ENCODE measurements around the gene HRH1. TPM values are rescaled to one million over a fixed set of nuclear protein-coding genes. Genes with fewer than 3 reads are reported as not detected.
"Not testable (repeated sequence)": the region's sequence is repeated elsewhere in the genome, so short reads cannot be mapped to it uniquely, and the experiment has no call there.

Gene HRH1
- polyA plus RNA-seq, 3 donors, result 1.5 to 2.4 (median 2.3) TPM

DNA sequence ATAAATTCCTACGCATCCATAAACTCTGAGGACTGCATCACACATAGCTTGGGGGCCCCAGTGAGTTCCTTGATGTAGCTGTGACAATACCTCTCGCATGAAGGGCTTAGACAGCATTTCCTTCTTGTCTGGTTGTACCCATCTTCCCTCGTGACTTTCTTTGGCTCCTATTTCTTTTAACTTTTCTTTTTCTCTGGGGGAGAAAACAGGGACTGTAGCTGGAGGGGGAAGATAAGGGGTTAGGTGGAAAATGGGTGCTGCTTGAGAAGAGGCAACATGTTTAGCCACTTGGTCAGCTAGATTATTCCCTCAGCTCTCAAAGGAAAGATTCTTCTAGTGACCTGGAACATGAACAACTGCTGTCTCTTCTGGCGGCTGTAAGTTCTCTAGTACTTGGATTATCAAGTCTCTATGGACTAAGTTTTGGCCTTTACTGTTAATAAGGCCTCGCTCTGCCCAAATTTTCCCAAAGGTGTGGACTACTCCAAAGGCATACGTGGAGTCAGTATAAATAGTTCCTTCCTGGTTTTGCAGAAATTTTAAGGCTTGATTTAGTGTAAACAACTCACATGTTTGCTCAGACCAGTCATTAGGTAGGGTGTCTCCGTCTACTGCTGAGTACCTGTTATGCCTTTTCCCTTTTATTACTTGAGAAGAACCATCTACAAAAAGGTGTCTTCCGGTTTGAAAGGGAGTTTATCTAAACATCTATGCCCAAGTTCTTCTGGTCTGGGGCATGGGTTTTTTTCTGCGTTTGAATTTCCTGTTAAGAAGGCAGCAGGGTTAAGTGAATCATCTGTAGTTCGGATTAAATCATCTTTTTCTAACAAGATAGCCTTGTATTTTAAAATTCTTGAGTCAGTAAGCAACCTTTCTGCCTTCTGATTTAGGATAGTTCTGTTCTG, 96.9 kb downstream of the HRH1 start:
- no peak for DNase-seq (ENCODE audit: extremely low read depth in 1 of 11, low read depth in 9 of 11, low spot score in 4 of 11)

DNA sequence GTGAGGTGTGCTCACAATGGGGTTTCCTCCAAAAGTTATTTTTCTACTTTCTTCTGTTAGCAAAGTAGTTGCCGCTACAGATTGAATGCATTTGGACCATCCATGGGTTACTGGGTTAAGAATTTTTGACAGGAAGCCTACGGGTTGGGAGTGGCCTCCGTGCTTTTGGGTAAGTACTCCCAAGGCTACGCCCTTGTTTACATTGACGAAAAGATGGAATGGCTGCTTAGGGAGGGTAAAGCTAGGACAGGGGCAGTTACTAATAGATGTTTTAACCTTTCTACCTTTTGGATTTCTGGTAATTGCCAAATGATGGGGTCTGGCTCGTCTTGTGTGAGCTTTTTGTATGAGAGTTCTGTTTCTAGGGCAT, 97.5 kb downstream of the HRH1 start:
- DNase-seq (ENCODE audit: extremely low read depth in 1 of 11, low read depth in 9 of 11, low spot score in 4 of 11), result no peak

DNA sequence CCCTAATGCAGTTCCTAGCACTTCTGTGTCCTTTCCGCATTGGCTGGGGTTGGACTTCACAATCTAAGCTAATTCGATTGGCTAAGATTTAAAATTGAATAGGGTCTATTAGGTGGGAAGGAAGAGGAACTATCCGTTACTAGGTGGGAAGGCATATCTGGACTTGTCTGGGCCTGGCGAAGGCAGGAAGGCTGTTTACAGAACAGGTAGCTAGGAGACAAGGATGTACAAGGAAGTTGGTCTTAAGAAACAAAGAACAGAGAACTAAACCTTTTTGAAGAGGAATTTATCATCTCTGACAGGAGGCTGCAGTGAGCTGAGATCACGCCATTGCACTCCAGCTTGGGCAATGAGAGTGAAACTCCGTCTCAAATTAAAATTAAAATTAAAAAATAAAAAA, 100.6 kb downstream of the HRH1 start:
- no peak for DNase-seq (ENCODE audit: extremely low read depth in 1 of 11, low read depth in 9 of 11, low spot score in 4 of 11)

DNA sequence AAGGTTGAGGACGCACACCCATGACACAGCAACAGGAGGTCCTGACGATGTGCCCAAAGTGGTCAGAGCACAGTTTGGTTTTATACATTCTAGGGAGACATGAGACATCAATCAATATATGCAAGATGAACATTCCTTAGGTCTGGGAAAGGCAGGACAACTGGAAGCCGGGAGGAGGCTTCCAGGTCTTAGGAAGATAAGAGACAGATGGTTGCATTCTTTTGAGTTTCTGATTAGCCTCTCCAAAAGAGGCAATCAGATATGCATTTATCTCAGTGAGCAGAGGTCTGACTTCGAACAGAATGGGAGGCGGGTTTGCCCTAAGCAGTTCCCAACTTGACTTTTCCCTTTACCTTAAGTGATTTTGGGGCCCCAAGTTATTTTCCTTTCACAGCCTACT, 101.2 kb downstream of the HRH1 start:
- not testable (repeated sequence) for DNase-seq (ENCODE audit: extremely low read depth in 1 of 11, low read depth in 9 of 11, low spot score in 4 of 11)

DNA sequence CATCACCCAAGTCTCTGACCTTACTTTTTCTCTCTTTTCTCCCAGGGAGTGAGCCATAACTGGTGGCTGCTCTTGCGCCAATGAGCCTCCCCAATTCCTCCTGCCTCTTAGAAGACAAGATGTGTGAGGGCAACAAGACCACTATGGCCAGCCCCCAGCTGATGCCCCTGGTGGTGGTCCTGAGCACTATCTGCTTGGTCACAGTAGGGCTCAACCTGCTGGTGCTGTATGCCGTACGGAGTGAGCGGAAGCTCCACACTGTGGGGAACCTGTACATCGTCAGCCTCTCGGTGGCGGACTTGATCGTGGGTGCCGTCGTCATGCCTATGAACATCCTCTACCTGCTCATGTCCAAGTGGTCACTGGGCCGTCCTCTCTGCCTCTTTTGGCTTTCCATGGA, 104.7 kb downstream of the HRH1 start:
- DNase-seq (ENCODE audit: extremely low read depth in 1 of 11, low read depth in 9 of 11, low spot score in 4 of 11), result no peak

DNA sequence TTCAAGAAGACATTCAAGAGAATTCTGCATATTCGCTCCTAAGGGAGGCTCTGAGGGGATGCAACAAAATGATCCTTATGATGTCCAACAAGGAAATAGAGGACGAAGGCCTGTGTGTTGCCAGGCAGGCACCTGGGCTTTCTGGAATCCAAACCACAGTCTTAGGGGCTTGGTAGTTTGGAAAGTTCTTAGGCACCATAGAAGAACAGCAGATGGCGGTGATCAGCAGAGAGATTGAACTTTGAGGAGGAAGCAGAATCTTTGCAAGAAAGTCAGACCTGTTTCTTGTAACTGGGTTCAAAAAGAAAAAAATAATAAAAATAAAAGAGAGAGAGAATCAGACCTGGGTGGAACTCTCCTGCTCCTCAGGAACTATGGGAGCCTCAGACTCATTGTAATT, 106.2 kb downstream of the HRH1 start:
- no peak for DNase-seq (ENCODE audit: extremely low read depth in 1 of 11, low read depth in 9 of 11, low spot score in 4 of 11)

DNA sequence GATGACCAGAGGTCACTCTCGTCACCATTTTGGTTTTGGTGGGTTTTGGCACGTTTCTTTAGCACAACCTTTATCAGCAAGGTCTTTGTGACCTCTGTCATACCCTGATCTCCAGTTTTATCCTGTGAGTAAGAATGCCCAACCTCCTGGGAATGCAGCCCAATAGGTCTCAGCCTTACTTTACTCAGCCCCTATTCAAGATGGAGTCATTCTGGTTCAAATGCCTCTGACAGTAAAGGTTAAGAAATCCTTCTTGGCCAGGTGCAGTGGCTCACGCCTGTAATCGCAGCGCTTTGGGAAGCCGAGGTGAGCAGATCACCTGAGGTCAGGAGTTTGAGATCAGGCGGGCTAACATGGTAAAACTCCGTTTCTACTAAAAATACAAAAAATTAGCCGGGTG, 114.7 kb downstream of the HRH1 start:
- DNase-seq (ENCODE audit: extremely low read depth in 1 of 11, low read depth in 9 of 11, low spot score in 4 of 11), result no peak

DNA sequence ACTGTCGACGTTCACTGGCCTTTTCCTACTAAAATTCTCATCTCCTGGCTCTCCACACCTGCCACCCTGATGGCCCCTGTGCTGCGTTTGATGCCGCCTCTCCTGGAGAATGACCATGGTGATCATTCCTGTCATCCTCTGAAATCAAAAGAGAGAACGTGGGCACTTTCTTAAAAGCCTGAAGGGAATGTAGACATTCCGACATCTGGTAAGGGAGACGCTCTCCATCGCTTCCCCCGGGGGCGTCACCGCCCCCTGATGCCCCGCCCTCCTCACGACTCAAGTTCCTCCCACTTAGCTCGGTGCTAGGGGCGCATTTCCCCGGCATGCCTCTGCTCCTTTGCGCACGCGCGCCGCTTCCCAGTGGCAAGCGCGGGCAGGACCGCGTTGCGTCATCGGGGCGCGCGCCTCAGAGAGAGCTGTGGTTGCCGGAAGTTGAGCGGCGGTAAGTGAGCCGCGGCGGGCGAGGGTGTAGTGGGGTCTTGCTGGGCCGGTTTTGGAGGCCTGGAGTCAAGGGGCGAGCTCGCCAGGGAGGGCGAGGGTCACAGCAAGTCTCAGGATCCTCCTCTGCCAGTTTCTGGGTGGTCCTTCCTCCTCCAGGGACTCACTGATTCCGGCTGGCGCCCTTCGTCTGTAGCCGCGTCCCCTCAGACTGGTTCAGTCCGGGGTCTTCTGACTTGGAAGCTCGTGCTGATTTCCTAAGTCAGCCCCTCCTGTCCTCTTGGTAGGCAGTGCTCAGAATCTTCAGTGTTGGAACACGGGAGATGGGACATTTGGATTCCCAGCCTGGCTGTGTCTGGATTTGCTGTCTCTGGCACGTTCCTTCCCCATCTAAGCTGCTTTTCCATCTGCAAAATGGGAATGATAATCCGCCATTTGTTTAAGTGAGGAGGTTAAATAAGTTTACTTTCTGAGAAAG, 118.0 kb downstream of the HRH1 start, which contains the start of gene ATG7:
TSS of gene ATG7 (plus strand) at position 412 of the 919 bp plus-strand sequence. CDS start 26,299 bp downstream, outside the sequence.
- peak; percentile 88 to 97 (median 95) for DNase-seq (ENCODE audit: extremely low read depth in 1 of 11, low read depth in 9 of 11, low spot score in 4 of 11)

DNA sequence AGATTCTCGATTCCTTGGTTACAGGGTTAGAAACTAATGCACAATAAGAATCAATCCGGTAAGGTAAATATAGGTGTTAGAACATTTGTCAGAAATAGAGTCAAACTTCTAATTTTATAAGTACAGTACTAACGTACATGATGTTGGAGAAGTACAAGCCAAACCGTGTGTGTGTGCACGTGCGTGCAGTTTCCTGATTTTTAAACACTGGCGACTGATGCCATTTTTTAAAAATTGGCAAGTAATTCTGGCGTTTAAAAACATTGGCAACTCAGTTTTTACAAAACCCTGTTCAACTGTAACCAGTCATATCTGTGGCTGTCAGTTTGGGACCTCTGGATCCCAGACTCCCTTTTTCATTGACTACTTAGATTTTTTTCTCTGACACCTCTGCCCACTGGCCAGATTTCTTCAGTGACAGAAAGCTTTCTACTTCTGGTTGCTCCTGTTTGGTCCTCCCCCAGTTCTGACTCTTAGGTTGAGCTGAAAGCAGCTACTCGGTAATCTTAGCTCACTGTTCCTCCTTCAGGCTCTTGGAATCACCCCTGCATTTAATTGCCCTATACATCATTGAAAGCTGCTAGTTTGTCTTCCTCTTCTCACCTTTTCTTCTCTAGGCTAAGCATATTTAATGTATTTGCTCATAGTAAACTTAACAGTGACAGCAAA, 118.7 kb downstream of the HRH1 start:
- no peak for DNase-seq (ENCODE audit: extremely low read depth in 1 of 11, low read depth in 9 of 11, low spot score in 4 of 11)

DNA sequence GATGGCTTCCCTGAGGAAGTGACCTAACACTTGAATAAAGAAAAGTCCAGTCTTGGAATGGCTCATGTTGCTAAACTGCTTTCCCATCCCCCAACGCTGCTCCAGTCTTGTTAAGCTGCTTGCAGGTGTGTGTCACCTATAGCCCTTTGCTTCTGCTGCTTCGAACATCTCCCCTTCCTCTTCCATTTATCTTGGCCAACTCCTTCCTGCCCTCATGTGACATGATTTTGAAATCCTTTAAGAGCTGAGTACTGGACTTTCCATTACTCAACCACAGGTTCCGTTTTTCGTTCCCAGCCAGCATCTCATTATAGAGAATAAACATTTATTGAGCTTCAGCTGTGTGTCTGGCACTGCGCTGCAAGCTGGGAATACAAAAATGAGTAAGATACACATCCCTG, 119.6 kb downstream of the HRH1 start:
- no peak for DNase-seq (ENCODE audit: extremely low read depth in 1 of 11, low read depth in 9 of 11, low spot score in 4 of 11)

DNA sequence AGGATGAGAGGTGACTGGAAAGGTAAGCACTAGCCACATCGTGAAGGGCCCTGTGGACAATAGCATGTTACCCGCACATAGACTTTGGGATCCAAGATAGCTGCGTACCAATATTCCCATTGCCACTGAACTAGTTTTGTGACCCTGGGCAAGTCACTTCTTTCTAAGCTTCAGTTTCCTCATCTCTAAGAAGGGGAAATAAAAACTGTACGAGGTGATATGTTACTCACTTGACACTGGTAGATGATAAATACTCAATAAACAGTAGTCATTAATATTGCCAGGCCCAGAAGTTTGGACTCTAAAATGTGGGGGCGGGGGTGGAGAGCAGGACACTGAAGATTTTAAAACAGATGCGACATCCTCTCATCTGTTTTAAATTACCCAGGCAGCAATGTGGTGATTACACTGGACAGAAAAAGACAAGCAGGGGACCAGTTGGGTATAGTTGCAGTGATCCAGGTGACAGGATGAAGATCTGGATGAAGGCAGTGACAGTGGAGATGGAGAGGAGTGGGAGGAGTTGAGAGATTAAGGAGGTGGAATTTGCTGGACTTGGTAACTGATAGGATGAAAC, 120.4 kb downstream of the HRH1 start:
- DNase-seq (ENCODE audit: extremely low read depth in 1 of 11, low read depth in 9 of 11, low spot score in 4 of 11), result no peak

DNA sequence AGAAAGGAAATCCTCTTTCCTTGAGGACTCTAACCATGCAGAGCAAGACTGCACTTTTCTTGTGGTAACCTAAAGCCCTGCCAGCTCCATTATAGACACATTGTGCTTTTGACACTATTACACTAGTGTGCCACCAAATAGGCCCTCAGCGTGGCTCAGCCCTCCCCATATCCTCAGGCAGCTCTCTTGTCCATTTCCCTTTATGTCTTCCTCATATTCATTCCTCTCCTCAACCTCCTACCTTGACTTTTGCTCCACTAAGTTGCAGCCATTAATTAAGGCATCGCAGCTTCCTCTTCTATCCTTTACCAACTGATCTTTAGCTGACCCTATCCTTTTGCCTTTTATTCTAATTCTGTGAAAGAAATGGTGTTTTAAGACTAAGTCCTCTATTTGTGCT, 121.6 kb downstream of the HRH1 start:
- no peak for DNase-seq (ENCODE audit: extremely low read depth in 1 of 11, low read depth in 9 of 11, low spot score in 4 of 11)

DNA sequence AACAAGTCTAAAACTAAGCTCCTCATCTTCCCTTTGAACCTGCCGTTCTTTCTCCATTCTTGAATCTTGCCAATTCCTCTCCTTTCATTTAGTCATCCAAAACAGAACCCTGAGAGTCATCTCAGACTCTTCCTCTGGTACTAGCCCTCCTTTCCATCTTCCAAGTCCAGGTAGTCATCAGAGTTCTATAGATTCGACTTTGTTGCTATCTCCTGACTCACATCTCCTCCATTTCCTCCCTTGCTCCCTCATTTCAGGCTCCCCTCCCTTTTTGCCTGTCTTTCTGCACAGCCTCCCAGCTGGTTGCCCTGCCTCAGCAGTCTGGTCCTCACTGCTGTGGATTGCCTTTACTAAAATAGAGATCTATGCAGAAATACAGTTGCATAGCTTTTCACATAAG, 122.6 kb downstream of the HRH1 start:
- no peak for DNase-seq (ENCODE audit: extremely low read depth in 1 of 11, low read depth in 9 of 11, low spot score in 4 of 11)

DNA sequence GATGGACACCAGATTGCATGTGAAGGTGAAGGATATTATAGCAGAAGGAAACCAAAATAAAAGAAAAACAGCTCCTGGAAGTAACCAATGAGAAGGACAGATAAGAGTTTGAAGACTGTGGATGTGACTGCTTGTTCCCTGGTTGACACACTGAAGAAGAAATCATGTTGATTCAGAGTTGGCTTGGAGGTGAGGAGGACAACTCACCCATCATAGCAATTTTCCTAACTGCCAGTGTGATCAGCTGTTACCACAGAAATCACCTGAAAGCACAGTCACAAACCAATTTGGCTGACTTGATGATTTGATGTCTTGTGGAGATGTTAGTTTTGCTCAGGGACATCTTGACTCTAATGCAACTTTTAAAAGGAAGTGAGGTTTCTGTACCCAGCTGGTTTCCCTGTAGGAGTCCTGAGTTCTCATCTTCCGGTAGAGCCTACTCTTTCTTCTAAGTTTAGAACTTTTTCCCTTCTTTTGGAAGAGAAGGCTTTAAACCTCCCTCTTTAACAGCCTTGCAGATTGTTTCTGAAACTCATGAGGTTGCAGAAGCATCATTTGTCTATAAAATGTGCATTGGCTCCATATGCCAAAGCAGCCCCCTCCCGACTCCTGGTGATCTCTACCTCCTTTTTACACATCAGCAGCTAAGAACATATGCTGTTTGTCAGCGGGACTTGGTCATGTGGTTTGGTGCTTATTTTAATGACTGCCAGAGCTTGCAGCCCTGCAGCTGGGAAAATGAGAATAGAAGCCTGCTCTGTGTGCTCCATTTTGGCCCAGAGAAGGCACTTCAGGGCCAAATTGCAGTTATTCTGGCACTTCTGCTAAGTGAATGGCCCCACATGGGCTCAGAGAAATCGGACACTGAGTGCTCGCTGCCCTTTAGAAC, 128.2 kb downstream of the HRH1 start:
- DNase-seq (ENCODE audit: extremely low read depth in 1 of 11, low read depth in 9 of 11, low spot score in 4 of 11), result peak in 8 of 11 donors; percentile 29 to 65 (median 54)

DNA sequence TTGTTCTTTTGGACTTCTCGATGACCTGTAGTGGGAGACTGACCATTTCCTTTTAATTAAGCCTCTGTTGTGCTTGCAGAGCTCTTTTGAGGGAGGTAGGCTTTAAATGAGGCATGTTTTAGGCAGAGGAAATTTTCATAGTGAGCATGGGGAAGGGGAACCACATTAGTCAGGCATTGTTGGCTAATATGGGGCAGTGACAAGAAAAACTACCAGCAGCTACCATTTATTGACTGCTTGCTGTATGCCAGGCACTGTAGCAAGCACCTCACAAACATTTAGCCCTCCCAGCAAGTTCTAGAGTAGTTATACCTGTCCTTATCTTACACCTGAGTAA, 128.8 kb downstream of the HRH1 start:
- DNase-seq (ENCODE audit: extremely low read depth in 1 of 11, low read depth in 9 of 11, low spot score in 4 of 11), result no peak

DNA sequence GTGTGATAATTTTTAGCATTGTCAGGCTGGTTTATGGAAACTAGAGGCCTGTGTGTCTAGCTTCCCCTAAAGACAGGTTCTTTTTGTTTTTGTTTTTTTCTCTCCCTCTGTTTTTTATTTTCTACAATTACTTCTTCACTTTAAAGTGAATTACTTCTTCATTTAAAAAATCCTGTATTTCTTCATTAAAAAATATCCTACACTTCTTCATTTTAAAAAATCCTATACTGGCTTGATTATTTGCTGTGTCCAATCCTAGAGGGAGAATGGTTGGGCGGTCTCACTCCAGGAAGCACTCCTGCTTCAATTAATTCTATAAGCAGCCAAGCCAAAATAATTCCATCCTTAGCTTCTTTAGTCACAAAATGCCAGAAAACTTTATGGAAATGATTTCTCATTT, 129.7 kb downstream of the HRH1 start:
- no peak for DNase-seq (ENCODE audit: extremely low read depth in 1 of 11, low read depth in 9 of 11, low spot score in 4 of 11)

DNA sequence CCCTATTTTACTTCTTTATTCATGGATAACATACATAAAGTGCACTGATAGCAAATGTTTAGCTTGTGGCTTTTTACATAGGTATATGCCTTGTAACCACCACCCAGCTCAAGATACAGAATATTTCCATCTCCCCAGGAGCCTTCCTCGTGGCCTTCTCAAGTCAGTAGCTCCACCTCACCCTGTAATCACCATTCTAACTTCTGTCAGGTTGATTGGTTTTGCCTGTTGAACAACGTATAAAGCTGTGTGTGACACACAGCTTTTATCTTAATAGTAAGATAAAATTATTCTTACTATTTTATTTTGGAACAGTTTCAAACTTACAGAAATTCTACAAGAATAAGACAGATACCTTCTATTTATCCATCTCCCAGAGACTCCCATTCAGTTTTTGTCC, 131.2 kb downstream of the HRH1 start:
- no peak for DNase-seq (ENCODE audit: extremely low read depth in 1 of 11, low read depth in 9 of 11, low spot score in 4 of 11)

DNA sequence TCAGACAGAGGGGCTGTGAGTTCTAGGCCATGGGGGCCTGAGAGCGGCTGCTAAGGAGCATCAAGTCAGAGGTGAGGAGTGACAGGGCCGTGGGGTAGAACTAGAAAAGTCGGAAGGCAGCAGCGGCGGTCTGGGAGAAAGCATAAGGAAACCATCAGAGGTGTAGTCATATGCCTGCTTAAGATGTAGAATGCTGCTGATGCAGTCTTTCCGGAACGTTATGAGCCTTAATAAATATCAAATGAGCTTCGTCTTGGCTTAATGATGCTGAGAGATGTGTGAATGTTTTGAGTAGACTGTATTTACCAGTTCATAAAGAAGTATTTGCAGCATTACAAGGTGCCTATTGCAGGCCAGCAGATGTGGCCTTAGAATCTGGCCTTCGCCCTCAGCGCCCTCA, 133.1 kb downstream of the HRH1 start:
- no peak for DNase-seq (ENCODE audit: extremely low read depth in 1 of 11, low read depth in 9 of 11, low spot score in 4 of 11)
